ENCODE data around the gene TSGA10.
"Not testable (repeated sequence)": the region's sequence is repeated elsewhere in the genome, so short reads cannot be mapped to it uniquely, and the experiment has no call there.

TSGA10 gene

GRCh38 chr2:99154643-99155536 lies at the start of gene TSGA10, which contains the start of gene LIPT1:
Gene TSGA10 (minus strand): TSS chr2:99154942. CDS start chr2:99109439, 45,503 bp downstream.
Gene LIPT1 (plus strand): TSS chr2:99154967. CDS start chr2:99161958, 6,991 bp downstream.
- peak; percentile 88 to 89 for DNase-seq (ENCODE audit: low read depth in 2 of 2)

DNA sequence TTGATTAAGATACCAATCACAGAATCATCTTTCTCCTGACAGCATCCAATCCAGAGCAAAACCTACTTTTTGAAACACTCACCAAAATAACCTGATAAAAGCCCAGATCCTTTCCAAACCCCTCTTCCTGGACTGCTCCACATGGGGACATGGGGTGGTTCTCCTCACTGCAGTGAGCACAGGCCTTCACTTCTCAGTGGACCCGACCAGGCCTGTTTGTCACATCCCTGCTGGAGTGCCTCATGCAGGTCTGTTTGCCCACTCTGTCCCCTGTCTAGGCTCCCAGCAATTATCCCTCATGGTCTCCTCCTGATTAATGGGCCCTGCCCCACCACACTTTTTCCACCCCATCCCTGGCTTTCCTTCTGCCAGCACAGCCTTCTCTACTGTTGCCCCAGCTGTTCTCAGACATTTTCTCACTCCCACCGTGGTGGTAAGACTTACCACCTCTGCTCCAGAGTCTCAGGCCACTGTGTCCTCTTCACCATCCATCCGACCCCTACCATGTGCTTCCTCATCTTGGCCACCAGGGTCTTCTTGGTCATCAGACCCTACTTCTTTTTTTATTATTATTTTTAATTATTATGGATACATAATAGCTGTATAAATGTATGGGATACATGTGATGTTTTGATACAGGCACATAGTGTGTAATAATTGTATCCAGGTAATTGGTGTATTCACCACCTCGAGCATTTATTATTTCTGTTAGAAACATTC lies 47.4 kb upstream of the TSGA10 start:
- DNase-seq (ENCODE audit: low read depth in 2 of 2), result no peak

GRCh38 chr2:99200076-99200800 lies 45.5 kb upstream of the TSGA10 start:
- DNase-seq (ENCODE audit: low read depth in 2 of 2), result no peak

DNA sequence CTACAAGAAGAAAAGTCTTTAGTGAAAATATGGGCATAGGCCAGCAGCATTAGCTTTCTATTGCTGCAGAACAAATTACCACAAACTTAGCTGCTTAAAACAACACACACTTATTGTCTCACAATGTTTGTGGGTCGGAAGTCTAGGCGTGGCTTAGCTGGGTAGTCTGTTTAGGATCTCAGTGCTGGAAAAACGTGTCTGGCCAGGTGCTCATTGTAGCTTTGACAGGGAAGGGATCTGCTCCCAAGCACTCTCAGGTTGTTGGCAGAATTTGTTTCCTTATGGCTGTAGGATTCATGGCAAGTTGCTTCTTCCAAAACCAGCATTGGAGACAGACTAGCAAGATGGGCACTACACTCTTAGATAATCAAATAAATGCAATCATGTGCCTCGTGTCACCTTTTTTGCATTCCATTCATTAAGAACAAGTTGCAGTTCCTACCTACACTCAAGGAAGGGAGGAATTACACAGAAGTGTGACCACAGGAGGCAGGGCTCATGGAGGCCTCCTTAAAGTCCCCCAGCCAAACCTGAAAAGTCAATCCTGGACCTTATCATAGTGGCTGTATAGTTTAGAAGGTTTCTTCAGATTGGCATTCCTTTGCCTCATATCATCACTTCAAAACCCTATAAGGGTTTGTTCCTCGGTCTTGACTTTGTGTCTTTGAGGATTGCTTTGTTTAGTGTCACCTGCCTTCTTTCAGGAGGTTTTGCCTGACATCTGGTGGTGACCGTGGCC lies 43.5 kb upstream of the TSGA10 start:
- DNase-seq (ENCODE audit: low read depth in 2 of 2), result no peak

- DNase-seq (ENCODE audit: low read depth in 2 of 2), result not testable (repeated sequence)
Observed at GRCh38 chr2:99192364-99192763, 37.6 kb upstream of the TSGA10 start.

DNA sequence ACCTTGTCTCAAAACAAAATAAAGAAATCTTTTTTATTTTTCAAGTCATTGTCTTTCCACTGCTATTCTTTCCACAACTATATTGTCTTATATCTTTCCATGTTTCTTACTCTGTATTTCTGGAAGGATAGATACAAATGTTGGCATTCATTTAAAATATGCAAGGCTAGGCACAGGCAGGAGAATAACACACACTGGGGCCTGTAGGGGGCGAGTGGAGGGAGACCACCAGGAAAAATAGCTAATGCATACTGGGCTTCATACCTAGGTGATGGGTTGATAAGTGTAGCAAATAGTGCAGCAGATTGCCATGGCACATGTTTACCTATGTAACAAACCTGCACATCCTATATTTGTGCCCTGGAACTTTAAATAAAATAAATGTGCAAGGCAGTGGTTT lies 35.8 kb upstream of the TSGA10 start:
- DNase-seq (ENCODE audit: low read depth in 2 of 2), result no peak

DNA sequence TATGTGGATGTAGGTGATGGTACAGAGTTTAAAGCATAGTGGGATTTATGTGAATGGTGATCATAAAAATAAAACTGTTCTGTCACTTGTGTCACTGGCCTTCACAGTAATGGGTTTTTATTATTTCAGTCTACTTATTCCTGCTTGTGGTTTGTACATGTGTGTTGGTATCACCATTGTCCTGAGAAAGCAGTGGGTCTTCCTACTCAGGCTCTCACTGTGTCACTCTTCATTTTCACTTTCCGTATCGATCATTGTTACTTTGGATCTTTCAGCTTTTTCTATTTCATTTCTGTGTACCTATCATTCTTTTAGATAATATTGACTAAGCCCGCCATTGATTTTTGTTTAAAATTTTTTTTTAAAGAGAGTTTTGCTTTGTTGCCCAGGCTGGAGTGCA lies 33.6 kb upstream of the TSGA10 start:
- DNase-seq (ENCODE audit: low read depth in 2 of 2), result no peak

DNA sequence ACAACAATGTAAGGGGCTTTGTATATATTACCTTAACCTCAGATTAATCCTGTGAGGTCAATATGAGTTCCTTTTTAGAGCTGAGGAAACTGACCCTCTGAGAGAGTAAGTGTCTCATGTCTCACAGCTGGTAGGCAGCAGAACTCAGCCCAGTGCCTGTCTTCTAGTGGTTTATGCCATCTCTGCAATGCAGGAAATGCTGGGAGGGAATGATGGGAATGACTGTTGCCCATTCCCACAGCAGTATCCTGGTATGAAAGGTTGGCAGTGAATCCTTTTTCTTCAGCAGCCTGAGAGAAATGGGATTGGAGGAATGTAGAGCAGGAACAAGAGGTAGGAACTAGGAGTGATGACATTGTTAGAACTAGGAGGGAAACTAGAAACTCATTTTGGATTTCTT lies 32.3 kb upstream of the TSGA10 start:
- no peak for DNase-seq (ENCODE audit: low read depth in 2 of 2)

- no peak for DNase-seq (ENCODE audit: low read depth in 2 of 2)
Observed at GRCh38 chr2:99184811-99185210, 30.1 kb upstream of the TSGA10 start.

DNA sequence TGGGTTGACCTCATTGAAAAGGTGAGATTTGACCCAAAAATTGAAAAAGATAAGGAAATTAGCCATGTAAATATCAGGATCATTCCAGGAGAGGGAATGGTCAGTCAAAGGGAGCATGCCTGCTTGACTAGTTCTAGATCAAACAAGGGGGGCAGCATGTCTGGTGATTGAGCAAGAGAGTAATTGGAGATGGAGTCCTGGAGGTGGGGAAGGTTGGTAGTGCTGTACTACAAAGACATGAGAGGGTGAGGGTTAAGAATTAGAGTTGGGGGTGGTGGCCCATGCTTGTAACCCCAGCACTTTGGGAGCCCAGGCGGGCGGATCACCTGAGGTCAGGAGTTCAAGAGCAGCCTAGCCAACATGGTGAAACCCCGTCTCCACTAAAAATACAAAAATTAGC lies 28.3 kb upstream of the TSGA10 start:
- no peak for DNase-seq (ENCODE audit: low read depth in 2 of 2)

DNA sequence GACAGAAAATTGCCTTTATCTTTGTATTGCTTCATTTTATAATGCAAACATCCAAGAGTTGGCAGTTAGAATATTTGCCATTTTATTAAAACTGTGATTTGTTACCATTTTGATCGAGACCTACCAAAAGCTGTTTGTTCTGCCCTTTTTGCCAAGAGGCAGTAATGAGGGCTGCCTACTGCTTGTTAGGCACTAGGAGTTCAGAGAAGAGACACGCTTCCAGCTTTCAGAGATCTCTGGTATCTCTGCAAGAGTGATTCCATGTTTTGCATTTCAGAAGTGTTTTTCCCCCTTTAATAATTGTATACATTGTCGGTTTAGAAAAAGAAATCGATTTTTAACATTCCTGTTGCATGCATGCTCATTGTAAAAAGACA lies 26.9 kb upstream of the TSGA10 start:
- DNase-seq (ENCODE audit: low read depth in 2 of 2), result no peak

DNA sequence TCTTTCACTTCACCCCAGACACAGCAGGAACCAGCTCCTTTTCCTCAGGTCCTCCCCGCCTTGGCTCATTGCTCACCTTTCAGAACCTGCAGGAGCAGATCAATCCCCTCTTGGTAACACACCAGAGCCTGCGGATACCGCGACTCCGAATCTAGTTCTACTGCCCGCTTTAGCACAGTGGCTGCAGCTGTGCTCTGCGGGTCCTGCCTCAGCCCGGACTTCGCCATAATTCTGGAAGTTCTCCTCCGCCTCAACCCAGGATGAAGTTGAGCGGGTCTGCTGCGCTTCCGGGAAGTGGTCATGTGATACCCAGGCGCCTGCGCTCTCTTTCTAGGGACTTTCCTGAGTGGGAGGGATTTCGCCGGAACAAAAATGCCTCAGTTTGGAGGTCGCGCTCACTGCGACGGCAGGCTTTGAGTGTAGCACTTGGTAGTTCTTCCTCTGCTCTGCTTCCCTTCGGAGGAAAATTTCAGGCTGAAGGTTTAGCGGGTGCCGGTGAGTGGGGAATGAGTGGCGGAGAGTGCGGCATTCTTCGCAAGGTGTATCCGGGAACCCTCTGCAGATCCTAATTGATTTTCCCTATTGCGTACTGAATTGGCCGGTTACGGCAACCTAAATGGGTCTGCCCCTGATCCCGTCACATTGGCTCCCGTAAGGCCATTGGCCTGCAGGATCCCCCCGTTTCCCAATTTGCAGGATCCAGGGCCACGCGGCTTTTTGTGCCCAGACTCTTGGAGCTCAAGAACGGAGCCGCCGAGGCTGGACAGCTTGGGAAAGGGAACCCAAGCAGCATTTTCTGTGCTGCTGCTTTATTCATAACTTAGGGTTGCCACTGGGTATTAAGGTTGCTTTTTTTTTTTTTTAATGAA lies 26.2 kb upstream of the TSGA10 start, which contains the start of the genes MITD1 and MRPL30:
Gene MITD1 (minus strand): TSS at position 304 of the 869 bp plus-strand sequence. CDS start 77 bp downstream, at position 227.
Gene MRPL30 (plus strand): TSS at position 430 of the 869 bp plus-strand sequence. CDS start 5,020 bp downstream, outside the sequence.
- peak; percentile 76 to 83 for DNase-seq (ENCODE audit: low read depth in 2 of 2)

- no peak for DNase-seq (ENCODE audit: low read depth in 2 of 2)
Observed at GRCh38 chr2:99171377-99172140, 16.8 kb upstream of the TSGA10 start.

DNA sequence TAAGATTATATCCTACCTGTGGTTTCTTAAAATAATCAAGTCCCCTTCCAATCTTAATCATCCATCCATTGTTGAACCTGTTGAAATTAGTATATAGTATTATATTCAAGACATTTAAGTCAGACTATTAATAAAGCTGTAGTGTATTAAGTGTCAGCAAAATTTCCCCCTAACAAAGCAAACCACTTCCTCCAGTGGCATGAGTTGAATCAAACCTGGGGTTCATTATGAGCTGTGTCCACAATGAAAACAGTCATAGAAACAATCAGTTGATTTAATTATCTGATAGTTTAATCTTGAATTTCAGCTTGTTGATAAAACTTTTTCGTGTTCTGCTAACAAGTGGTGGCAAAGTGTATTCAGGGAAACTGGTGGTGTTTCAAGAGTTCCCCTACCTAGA lies 14.8 kb upstream of the TSGA10 start:
- DNase-seq (ENCODE audit: low read depth in 2 of 2), result no peak

GRCh38 chr2:99166218-99166617 lies 11.5 kb upstream of the TSGA10 start:
- DNase-seq (ENCODE audit: low read depth in 2 of 2), result no peak

- DNase-seq (ENCODE audit: low read depth in 2 of 2), result no peak
Observed at GRCh38 chr2:99159594-99159993, 4.9 kb upstream of the TSGA10 start.

DNA sequence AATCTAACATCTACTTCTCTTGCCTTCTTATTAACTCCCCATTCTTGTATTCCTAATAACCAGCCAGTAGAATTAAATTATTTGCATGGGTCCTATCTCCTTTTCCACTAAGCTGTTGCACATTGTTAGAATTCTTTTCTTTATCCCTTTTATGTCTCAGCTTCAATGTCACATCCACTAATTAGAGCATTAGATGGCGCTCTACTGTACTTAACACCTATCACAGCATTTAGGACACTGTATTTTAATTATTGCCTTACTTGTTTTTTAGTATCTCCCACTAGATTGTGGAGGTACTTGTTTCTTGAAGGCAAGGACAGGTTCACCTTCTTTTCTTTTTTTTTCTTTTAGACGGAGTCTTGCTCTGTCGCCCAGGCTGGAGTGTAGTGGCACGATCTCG lies 3.9 kb upstream of the TSGA10 start:
- DNase-seq (ENCODE audit: low read depth in 2 of 2), result no peak

DNA sequence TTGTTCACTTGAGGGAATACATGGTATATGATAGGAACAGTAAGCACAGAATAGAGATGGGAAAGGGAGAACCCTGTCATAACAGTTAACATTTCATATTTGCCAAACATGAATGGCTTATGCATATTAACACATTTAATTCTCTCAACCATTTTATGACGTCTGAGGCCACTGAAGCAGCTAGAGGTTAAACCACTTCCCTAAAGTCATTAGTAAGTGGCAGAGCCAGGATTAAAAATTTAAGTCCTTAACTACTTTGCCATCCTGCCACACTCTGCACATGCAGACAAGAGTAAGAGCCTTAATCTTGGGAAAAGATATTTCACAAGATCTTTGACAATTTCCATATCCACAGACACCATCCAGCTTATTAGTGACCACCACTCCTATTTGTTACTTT lies 2.1 kb upstream of the TSGA10 start:
- DNase-seq (ENCODE audit: low read depth in 2 of 2), result no peak

DNA sequence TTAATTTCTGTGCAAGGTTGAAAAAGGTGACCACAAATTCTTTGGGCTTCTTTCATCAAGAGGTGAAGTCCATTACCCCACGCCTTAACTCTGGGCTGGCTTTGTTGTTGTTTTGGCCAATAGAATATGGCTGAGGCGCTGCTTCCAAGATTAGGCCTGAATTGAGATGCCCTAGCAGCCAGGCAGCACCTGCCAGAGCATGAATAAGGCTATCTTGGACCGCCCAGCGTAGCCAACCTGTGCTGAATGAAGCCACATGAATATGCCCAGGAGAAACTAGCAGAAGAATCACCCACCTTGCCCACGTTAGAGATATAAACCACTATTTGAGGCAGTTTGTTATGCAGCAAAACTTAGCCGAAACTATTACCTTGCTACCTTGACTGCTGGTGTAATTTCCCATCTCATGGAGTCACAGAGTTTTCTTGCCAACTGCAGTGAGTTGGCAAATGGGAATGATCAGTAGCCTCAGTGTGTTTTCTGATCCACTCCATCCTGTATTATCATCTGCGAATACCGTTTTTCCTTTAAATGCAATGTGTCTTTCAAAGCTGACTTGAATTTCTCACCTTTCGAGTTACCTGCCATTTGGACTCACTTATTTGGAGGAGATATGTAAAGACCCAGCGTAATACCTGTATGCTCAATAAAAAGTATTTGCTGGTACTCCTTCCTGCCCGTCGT lies 679 bp downstream of the TSGA10 start:
- DNase-seq (ENCODE audit: low read depth in 2 of 2), result no peak

All from stimulated activated CD8-positive, alpha-beta memory T cell treated with anti-CD3 and anti-CD28 coated beads, Interleukin-15, amount 100 ng/mL, for 4 hours (primary cell).